ENCODE data around the gene PCCA. TPM values are rescaled to one million over a fixed set of nuclear protein-coding genes. Genes with fewer than 3 reads are reported as not detected.

PCCA gene
- total and polyA plus RNA-seq, 2 of the 13 experiments (the other 11 are each of a cell fraction or from before 2014, with no cell fraction given): 15.0 to 32.2 TPM

DNA sequence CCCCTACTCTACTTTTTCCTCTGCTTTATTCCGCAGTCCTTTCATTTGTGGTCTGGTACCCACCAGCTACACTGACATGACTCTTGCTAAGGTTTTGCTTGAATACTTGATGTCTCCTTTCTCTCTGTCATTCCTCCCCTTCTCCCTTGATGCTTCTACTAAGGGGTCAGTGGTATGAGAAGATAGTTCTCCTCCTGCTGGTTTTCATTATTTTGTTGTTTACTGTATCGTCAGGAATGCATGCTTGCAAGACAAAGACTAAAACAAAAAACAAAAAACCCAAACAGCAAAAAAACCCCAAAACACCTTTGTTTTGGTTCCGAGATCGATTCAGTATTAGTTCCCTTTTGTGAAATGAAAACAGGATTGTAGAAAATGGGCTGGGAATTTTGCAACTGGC is 59.5 kb downstream of the PCCA start:
- DNase-seq (ENCODE audit: low spot score) (no peak), ATAC-seq (no peak), FAIRE-seq (no peak)
- Histone ChIP-seq H3K4me3 (replicated peaks in 1 of 3; ENCODE audit: insufficient read depth in 1 of 3, low read depth in 2 of 3, low read length in 3 of 3) (no peak overlapping the region), H3K9ac (ENCODE audit: insufficient read depth, low read depth, low read length) (no peak overlapping the region), H3K4me2 (ENCODE audit: low read depth, low read length) (no peak overlapping the region), H3K27me3 (ENCODE audit: control insufficient read depth in 1 of 2, insufficient read depth in 2 of 2, low read length in 2 of 2) (no peaks in the 10 kb centered on the region), H3K27ac (ENCODE audit: extremely low read length, insufficient read depth, low read length) (no peak overlapping the region), H3K36me3 (replicated peaks in 1 of 2; ENCODE audit: control insufficient read depth in 1 of 2, insufficient read depth in 2 of 2, low read length in 2 of 2) (peaks cover 2 to 6% of the 10 kb centered on the region in 2 experiments; a peak in 3 of 5 replicates), H3K4me1 (ENCODE audit: insufficient read depth, low read length) (no peaks in the 10 kb centered on the region), H2AFZ (ENCODE audit: low read length) (no peak overlapping the region), H4K20me1 (ENCODE audit: insufficient read depth, low read length) (no peaks in the 10 kb centered on the region), H3K79me2 (ENCODE audit: insufficient read depth, low read length) (no peaks in the 10 kb centered on the region), H3K9me3 (ENCODE audit: low read length) (no peaks in the 10 kb centered on the region)
- no TSS peak for BruUV-seq (replicated peaks)
- in situ Hi-C loops (cut with HindIII; ENCODE audit: extremely low pct_ligation_motif_present, low pct_unique_long_range_greater_than_20kb) (no loop called here), intact Hi-C loops (cut with micrococcal nuclease; ENCODE audit: unreplicated experiment) (no loop called here)
- TF ChIP-seq, protein P1, sequence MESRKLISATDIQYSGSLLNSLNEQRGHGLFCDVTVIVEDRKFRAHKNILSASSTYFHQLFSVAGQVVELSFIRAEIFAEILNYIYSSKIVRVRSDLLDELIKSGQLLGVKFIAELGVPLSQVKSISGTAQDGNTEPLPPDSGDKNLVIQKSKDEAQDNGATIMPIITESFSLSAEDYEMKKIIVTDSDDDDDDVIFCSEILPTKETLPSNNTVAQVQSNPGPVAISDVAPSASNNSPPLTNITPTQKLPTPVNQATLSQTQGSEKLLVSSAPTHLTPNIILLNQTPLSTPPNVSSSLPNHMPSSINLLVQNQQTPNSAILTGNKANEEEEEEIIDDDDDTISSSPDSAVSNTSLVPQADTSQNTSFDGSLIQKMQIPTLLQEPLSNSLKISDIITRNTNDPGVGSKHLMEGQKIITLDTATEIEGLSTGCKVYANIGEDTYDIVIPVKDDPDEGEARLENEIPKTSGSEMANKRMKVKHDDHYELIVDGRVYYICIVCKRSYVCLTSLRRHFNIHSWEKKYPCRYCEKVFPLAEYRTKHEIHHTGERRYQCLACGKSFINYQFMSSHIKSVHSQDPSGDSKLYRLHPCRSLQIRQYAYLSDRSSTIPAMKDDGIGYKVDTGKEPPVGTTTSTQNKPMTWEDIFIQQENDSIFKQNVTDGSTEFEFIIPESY (CRISPR knock-in tag; IDR thresholded peaks at IDR 0.05): no peak
- TF ChIP-seq ZNF552 (CRISPR knock-in tag; IDR thresholded peaks at IDR 0.05; ENCODE audit: borderline replicate concordance) (no peak), DMAP1 (CRISPR knock-in tag; IDR thresholded peaks at IDR 0.05) (no peak), ZNF607 (CRISPR knock-in tag; IDR thresholded peaks at IDR 0.05; ENCODE audit: borderline replicate concordance) (no peak), KAT2B (IDR thresholded peaks at IDR 0.05; ENCODE audit: borderline replicate concordance, low read depth, low read length) (no peak), ARNT (IDR thresholded peaks at IDR 0.05) (no peak), ZNF792 (CRISPR knock-in tag; IDR thresholded peaks at IDR 0.05) (no peak), HOXA5 (CRISPR knock-in tag; IDR thresholded peaks at IDR 0.05) (no peak), RBM39 (IDR thresholded peaks at IDR 0.05; ENCODE audit: low read depth, low read length, poor library complexity, severe bottlenecking) (no peak), KAT8 (CRISPR knock-in tag; IDR thresholded peaks at IDR 0.05) (no peak), KLF12 (CRISPR knock-in tag; IDR thresholded peaks at IDR 0.05; ENCODE audit: borderline replicate concordance) (no peak), ZNF816 (CRISPR knock-in tag; IDR thresholded peaks at IDR 0.05; ENCODE audit: borderline replicate concordance) (no peak), ZNF567 (CRISPR knock-in tag; IDR thresholded peaks at IDR 0.05; ENCODE audit: borderline replicate concordance) (no peak), NRL (CRISPR knock-in tag; IDR thresholded peaks at IDR 0.05; ENCODE audit: borderline replicate concordance) (no peak)
- TF ChIP-seq, protein P2, sequence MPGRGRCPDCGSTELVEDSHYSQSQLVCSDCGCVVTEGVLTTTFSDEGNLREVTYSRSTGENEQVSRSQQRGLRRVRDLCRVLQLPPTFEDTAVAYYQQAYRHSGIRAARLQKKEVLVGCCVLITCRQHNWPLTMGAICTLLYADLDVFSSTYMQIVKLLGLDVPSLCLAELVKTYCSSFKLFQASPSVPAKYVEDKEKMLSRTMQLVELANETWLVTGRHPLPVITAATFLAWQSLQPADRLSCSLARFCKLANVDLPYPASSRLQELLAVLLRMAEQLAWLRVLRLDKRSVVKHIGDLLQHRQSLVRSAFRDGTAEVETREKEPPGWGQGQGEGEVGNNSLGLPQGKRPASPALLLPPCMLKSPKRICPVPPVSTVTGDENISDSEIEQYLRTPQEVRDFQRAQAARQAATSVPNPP (CRISPR knock-in tag; IDR thresholded peaks at IDR 0.05): no peak
- TF ChIP-seq, protein P3, sequence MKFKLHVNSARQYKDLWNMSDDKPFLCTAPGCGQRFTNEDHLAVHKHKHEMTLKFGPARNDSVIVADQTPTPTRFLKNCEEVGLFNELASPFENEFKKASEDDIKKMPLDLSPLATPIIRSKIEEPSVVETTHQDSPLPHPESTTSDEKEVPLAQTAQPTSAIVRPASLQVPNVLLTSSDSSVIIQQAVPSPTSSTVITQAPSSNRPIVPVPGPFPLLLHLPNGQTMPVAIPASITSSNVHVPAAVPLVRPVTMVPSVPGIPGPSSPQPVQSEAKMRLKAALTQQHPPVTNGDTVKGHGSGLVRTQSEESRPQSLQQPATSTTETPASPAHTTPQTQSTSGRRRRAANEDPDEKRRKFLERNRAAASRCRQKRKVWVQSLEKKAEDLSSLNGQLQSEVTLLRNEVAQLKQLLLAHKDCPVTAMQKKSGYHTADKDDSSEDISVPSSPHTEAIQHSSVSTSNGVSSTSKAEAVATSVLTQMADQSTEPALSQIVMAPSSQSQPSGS (CRISPR knock-in tag; IDR thresholded peaks at IDR 0.05): no peak
- TF ChIP-seq, protein P4, sequence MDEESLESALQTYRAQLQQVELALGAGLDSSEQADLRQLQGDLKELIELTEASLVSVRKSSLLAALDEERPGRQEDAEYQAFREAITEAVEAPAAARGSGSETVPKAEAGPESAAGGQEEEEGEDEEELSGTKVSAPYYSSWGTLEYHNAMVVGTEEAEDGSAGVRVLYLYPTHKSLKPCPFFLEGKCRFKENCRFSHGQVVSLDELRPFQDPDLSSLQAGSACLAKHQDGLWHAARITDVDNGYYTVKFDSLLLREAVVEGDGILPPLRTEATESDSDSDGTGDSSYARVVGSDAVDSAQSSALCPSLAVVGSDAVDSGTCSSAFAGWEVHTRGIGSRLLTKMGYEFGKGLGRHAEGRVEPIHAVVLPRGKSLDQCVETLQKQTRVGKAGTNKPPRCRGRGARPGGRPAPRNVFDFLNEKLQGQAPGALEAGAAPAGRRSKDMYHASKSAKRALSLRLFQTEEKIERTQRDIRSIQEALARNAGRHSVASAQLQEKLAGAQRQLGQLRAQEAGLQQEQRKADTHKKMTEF (CRISPR knock-in tag; IDR thresholded peaks at IDR 0.05): no peak
- 96% methylated on average over 4 of the region's 4 CpGs for WGBS (ENCODE audit: low lambda C conversion rate)
- ChIA-PET POLR2A (no interaction called here), CTCF (ENCODE audit: low intra/inter-chr PET ratio, low total read pairs) (no interaction called here)
